Colonic mucosa (tissue), 4 donors: Measurements from ENCODE around the gene DHRS7B. TPM values are rescaled to one million over a fixed set of nuclear protein-coding genes. Genes with fewer than 3 reads are reported as not detected.
"Not testable (repeated sequence)": the region's sequence is repeated elsewhere in the genome, so short reads cannot be mapped to it uniquely, and the experiment has no call there.

Experiments used
- DNase-seq: peaks from one replicate; pipeline ENCODE4 v3.0.0-alpha.2; 2020
- H3K27ac ChIP-seq: fragments of 200-600 bp; one replicate; pipeline ENCODE4 v1.8.0; 2021
- H3K27me3 ChIP-seq: fragments of 200-600 bp; one replicate; pipeline ENCODE4 v1.8.0; 2021
- H3K36me3 ChIP-seq: fragments of 200-600 bp; one replicate; pipeline ENCODE4 v1.8.0; 2021
- H3K4me1 ChIP-seq: fragments of 200-600 bp; one replicate; pipeline ENCODE4 v1.8.0; 2021; ENCODE audit warnings: mild to moderate bottlenecking
- H3K4me3 ChIP-seq: fragments of 200-600 bp; one replicate; pipeline ENCODE4 v1.8.0; 2021
- H3K9ac ChIP-seq, 2 donors: one replicate each; pipeline ENCODE4 v1.7.0; 2013; ENCODE audit warnings: control low read depth in 2 of 2, low read depth in 2 of 2, low read length in 2 of 2
- H3K9me3 ChIP-seq: fragments of 200-600 bp; one replicate; pipeline ENCODE4 v1.8.0; 2021
- CTCF ChIP-seq: fragments of 200-600 bp; IDR thresholded peaks from one replicate; pipeline ENCODE4 v1.8.0; 2022; ENCODE audit warnings: antibody characterized with exemption, mild to moderate bottlenecking
- intact Hi-C: fragments of 100-400 bp; cut with DNase I; formaldehyde crosslinking; loops from one replicate; pipeline ENCODE4 v1.14.1; 2022
- total RNA-seq, 2 donors: library from RNA; stranded (reverse); fragmentation: NEBNext Ultra II Directional in 1 of 2; extraction: Animal tissue kit (Norgen Biotek cat#: 25700) in 1 of 2; gene quantifications; one replicate each; pipeline ENCODE4 v1.2.1, GENCODE V29; 2021
- donor health status: healthy.
- donor health status: DM: no; HTN: no; CAD: no.
- donor health status: DM: no; HTN: no; CAD: no.

DHRS7B gene
- total RNA-seq, 2 donors from 2014 or later, result 29.4 to 44.0 TPM

GRCh38 chr17:21190078-21190477, 63.3 kb downstream of the DHRS7B start:
- no peaks in the 10 kb centered on the region for H3K27me3 ChIP-seq
- no peaks in the 10 kb centered on the region for H3K4me1 ChIP-seq
- no peak overlapping the region for H3K27ac ChIP-seq
- H3K4me3 ChIP-seq, result no peak overlapping the region
- TF ChIP-seq CTCF, result no peak
- H3K36me3 ChIP-seq, result no peaks in the 10 kb centered on the region
- no peak for DNase-seq
- no peaks in the 10 kb centered on the region for H3K9me3 ChIP-seq
- intact Hi-C loops, result no loop called here
- H3K9ac ChIP-seq, result no peak overlapping the region

GRCh38 chr17:21191698-21192097, 64.9 kb downstream of the DHRS7B start:
- no peaks in the 10 kb centered on the region for H3K4me1 ChIP-seq
- no peaks in the 10 kb centered on the region for H3K36me3 ChIP-seq
- intact Hi-C loops, result no loop called here
- H3K9me3 ChIP-seq, result no peaks in the 10 kb centered on the region
- no peak overlapping the region for H3K9ac ChIP-seq
- no peak overlapping the region for H3K4me3 ChIP-seq
- H3K27ac ChIP-seq, result no peak overlapping the region
- no peak for TF ChIP-seq CTCF
- DNase-seq, result no peak
- H3K27me3 ChIP-seq, result no peaks in the 10 kb centered on the region

GRCh38 chr17:21192414-21192813, 65.7 kb downstream of the DHRS7B start:
- DNase-seq, H3K9me3 ChIP-seq, H3K4me3 ChIP-seq, intact Hi-C loops, H3K9ac ChIP-seq, H3K27ac ChIP-seq, H3K4me1 ChIP-seq, H3K36me3 ChIP-seq, H3K27me3 ChIP-seq: not testable (repeated sequence)

GRCh38 chr17:21193031-21193430, 66.3 kb downstream of the DHRS7B start:
- H3K9me3 ChIP-seq, result no peaks in the 10 kb centered on the region
- H3K36me3 ChIP-seq, result peaks cover 8% of the 10 kb centered on the region

GRCh38 chr17:21194226-21194625, 67.5 kb downstream of the DHRS7B start:
- Histone ChIP-seq H3K4me1 (no peaks in the 10 kb centered on the region), H3K36me3 (peaks cover 16% of the 10 kb centered on the region)

More at GRCh38 chr17:21193031-21193430, 66.3 kb downstream of the DHRS7B start:
- no peak overlapping the region for H3K4me3 ChIP-seq
- H3K27ac ChIP-seq, result no peak overlapping the region
- H3K27me3 ChIP-seq, result no peaks in the 10 kb centered on the region
- no peak overlapping the region for H3K9ac ChIP-seq
- no peak for DNase-seq
- no peaks in the 10 kb centered on the region for H3K4me1 ChIP-seq
- no peak for TF ChIP-seq CTCF
- intact Hi-C loops, result no loop called here

GRCh38 chr17:21194703-21195102, 67.9 kb downstream of the DHRS7B start:
- H3K9ac ChIP-seq, result no peak overlapping the region
- H3K27ac ChIP-seq, result no peak overlapping the region
- no peak for DNase-seq
- no peaks in the 10 kb centered on the region for H3K27me3 ChIP-seq
- intact Hi-C loops, result no loop called here
- no peak for TF ChIP-seq CTCF
- H3K4me1 ChIP-seq, result no peaks in the 10 kb centered on the region
- H3K36me3 ChIP-seq, result peaks cover 16% of the 10 kb centered on the region
- no peaks in the 10 kb centered on the region for H3K9me3 ChIP-seq
- no peak overlapping the region for H3K4me3 ChIP-seq

More at GRCh38 chr17:21194226-21194625, 67.5 kb downstream of the DHRS7B start:
- Histone ChIP-seq H3K4me3 (no peak overlapping the region), H3K9me3 (no peaks in the 10 kb centered on the region), H3K27me3 (no peaks in the 10 kb centered on the region), H3K27ac (no peak overlapping the region), H3K9ac (no peak overlapping the region)
- intact Hi-C loops, result no loop called here
- no peak for DNase-seq
- no peak for TF ChIP-seq CTCF
